ENCODE data around the gene TPRN. TPM values are rescaled to one million over a fixed set of nuclear protein-coding genes. Genes with fewer than 3 reads are reported as not detected.

TPRN gene
- total RNA-seq, 1 experiment from 2014 or later, result 43.1 TPM

DNA sequence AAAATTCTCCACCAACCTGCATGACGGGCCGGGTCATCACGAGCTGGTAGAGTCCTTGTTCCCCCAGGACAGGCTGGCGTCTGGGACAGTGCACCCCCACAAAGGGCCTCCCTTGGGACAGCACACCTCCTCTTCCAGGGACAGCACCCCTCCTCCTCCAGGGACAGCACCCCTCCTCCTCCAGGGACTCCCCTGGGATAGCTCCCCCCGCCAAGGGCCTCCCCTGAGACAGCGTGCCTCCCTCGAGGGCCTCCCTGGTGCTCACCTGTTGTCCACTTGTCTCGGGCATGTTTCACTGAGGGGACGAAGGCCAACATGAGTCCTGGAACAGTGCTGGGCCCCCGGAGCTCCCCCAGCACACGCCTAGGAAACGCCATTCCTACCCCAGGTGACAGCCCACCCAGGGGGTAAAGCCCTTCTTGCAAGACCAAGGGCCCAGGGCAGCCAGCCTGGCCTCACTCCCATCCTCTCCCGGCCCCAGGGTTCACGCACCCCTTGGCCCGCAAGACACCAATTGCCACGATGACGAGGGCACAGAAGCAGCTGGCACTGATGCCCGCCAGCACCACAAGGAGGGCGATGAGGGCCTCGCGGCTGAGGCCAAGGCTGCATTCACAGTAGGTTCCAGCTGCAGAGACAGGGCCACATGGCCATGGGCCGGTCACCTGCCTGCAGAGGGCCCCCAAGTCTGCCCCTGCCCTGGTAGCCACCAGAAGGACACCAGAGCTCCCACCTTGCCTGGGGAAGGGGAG lies 29.2 kb downstream of the TPRN start (continued):
- TF ChIP-seq, protein P1, sequence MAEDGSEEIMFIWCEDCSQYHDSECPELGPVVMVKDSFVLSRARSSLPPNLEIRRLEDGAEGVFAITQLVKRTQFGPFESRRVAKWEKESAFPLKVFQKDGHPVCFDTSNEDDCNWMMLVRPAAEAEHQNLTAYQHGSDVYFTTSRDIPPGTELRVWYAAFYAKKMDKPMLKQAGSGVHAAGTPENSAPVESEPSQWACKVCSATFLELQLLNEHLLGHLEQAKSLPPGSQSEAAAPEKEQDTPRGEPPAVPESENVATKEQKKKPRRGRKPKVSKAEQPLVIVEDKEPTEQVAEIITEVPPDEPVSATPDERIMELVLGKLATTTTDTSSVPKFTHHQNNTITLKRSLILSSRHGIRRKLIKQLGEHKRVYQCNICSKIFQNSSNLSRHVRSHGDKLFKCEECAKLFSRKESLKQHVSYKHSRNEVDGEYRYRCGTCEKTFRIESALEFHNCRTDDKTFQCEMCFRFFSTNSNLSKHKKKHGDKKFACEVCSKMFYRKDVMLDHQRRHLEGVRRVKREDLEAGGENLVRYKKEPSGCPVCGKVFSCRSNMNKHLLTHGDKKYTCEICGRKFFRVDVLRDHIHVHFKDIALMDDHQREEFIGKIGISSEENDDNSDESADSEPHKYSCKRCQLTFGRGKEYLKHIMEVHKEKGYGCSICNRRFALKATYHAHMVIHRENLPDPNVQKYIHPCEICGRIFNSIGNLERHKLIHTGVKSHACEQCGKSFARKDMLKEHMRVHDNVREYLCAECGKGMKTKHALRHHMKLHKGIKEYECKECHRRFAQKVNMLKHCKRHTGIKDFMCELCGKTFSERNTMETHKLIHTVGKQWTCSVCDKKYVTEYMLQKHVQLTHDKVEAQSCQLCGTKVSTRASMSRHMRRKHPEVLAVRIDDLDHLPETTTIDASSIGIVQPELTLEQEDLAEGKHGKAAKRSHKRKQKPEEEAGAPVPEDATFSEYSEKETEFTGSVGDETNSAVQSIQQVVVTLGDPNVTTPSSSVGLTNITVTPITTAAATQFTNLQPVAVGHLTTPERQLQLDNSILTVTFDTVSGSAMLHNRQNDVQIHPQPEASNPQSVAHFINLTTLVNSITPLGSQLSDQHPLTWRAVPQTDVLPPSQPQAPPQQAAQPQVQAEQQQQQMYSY (CRISPR knock-in tag; IDR thresholded peaks at IDR 0.05), result no peak
- TF ChIP-seq, protein P2, sequence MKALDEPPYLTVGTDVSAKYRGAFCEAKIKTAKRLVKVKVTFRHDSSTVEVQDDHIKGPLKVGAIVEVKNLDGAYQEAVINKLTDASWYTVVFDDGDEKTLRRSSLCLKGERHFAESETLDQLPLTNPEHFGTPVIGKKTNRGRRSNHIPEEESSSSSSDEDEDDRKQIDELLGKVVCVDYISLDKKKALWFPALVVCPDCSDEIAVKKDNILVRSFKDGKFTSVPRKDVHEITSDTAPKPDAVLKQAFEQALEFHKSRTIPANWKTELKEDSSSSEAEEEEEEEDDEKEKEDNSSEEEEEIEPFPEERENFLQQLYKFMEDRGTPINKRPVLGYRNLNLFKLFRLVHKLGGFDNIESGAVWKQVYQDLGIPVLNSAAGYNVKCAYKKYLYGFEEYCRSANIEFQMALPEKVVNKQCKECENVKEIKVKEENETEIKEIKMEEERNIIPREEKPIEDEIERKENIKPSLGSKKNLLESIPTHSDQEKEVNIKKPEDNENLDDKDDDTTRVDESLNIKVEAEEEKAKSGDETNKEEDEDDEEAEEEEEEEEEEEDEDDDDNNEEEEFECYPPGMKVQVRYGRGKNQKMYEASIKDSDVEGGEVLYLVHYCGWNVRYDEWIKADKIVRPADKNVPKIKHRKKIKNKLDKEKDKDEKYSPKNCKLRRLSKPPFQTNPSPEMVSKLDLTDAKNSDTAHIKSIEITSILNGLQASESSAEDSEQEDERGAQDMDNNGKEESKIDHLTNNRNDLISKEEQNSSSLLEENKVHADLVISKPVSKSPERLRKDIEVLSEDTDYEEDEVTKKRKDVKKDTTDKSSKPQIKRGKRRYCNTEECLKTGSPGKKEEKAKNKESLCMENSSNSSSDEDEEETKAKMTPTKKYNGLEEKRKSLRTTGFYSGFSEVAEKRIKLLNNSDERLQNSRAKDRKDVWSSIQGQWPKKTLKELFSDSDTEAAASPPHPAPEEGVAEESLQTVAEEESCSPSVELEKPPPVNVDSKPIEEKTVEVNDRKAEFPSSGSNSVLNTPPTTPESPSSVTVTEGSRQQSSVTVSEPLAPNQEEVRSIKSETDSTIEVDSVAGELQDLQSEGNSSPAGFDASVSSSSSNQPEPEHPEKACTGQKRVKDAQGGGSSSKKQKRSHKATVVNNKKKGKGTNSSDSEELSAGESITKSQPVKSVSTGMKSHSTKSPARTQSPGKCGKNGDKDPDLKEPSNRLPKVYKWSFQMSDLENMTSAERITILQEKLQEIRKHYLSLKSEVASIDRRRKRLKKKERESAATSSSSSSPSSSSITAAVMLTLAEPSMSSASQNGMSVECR (CRISPR knock-in tag; IDR thresholded peaks at IDR 0.05; ENCODE audit: borderline replicate concordance), result no peak
- TF ChIP-seq ATF1 (CRISPR knock-in tag; IDR thresholded peaks at IDR 0.05), result no peak
- no peak for TF ChIP-seq TEAD1 (CRISPR knock-in tag; IDR thresholded peaks at IDR 0.05)

DNA sequence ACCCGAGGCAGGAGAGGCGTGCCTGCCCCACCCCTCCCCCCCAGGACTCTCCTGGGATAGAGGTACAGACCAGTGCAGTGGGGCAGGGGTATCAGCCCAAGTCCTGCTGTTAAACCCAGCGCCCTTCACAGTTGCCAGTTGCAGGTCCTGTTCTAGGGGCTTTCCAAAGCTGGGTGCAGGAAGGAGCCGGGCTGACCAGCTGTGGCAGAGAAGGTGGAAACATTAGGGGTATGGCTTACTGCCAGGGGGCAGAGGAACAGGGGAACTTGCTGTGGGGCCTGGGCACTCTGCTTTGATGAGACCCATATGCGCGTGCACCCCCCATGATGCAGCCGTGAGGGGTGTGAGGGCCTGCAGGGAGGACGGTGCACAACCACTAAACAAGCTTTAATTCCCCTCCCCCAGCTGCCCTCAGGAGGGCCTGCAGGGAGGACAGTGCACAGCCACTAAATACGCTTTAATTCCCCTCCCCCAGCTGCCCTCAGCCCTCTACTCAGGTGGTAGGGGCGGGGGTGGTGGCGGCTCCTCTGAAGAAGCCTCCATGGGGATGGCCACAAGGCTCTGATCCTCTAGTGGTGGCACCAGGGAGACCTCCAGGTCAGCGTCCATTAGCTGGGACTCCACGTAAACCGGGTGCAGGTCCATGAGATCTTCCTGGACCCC lies 29.9 kb downstream of the TPRN start:
- Mint-ChIP-seq H3K36me3 (no peaks in the 10 kb centered on the region), H3K4me1 (peaks cover 6% of the 10 kb centered on the region), H3K4me3 (no peak overlapping the region), H3K27me3 (ENCODE audit: low read depth) (peaks cover 51% of the 10 kb centered on the region), H3K9me3 (no peaks in the 10 kb centered on the region), H3K27ac (no peak overlapping the region)
- ChIA-PET CTCF (interaction anchor here (0.9 to 3.1 kb wide), 9 partner anchors 14 to 136 kb away, joined by 3 to 17 read pairs (median 5); partner anchors contain the start of genes RNF224 and TOR4A), POLR2A (interaction anchor here (0.8 kb wide), 1 partner anchor 84 kb away, joined by 3 read pairs; the partner anchor contains the start of gene MAN1B1)
- ATAC-seq, result no peak
- no peak for DNase-seq (ENCODE audit: low spot score)
- TF ChIP-seq, protein P3, sequence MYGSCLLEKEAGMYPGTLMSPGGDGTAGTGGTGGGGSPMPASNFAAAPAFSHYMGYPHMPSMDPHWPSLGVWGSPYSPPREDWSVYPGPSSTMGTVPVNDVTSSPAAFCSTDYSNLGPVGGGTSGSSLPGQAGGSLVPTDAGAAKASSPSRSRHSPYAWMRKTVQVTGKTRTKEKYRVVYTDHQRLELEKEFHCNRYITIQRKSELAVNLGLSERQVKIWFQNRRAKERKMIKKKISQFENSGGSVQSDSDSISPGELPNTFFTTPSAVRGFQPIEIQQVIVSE (CRISPR knock-in tag; IDR thresholded peaks at IDR 0.05; ENCODE audit: borderline replicate concordance), result no peak
- TF ChIP-seq ESRRA (CRISPR knock-in tag; IDR thresholded peaks at IDR 0.05; ENCODE audit: borderline replicate concordance), result no peak
- no peak for TF ChIP-seq ZNF396 (CRISPR knock-in tag; IDR thresholded peaks at IDR 0.05; ENCODE audit: borderline replicate concordance)
- TF ChIP-seq, protein P4, sequence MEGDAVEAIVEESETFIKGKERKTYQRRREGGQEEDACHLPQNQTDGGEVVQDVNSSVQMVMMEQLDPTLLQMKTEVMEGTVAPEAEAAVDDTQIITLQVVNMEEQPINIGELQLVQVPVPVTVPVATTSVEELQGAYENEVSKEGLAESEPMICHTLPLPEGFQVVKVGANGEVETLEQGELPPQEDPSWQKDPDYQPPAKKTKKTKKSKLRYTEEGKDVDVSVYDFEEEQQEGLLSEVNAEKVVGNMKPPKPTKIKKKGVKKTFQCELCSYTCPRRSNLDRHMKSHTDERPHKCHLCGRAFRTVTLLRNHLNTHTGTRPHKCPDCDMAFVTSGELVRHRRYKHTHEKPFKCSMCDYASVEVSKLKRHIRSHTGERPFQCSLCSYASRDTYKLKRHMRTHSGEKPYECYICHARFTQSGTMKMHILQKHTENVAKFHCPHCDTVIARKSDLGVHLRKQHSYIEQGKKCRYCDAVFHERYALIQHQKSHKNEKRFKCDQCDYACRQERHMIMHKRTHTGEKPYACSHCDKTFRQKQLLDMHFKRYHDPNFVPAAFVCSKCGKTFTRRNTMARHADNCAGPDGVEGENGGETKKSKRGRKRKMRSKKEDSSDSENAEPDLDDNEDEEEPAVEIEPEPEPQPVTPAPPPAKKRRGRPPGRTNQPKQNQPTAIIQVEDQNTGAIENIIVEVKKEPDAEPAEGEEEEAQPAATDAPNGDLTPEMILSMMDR (IDR thresholded peaks at IDR 0.05), result no peak
- TF ChIP-seq, protein P5, sequence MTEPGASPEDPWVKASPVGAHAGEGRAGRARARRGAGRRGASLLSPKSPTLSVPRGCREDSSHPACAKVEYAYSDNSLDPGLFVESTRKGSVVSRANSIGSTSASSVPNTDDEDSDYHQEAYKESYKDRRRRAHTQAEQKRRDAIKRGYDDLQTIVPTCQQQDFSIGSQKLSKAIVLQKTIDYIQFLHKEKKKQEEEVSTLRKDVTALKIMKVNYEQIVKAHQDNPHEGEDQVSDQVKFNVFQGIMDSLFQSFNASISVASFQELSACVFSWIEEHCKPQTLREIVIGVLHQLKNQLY (CRISPR knock-in tag; IDR thresholded peaks at IDR 0.05), result no peak
- TF ChIP-seq, protein P6, sequence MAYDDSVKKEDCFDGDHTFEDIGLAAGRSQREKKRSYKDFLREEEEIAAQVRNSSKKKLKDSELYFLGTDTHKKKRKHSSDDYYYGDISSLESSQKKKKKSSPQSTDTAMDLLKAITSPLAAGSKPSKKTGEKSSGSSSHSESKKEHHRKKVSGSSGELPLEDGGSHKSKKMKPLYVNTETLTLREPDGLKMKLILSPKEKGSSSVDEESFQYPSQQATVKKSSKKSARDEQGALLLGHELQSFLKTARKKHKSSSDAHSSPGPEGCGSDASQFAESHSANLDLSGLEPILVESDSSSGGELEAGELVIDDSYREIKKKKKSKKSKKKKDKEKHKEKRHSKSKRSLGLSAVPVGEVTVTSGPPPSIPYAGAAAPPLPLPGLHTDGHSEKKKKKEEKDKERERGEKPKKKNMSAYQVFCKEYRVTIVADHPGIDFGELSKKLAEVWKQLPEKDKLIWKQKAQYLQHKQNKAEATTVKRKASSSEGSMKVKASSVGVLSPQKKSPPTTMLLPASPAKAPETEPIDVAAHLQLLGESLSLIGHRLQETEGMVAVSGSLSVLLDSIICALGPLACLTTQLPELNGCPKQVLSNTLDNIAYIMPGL (CRISPR knock-in tag; IDR thresholded peaks at IDR 0.05), result no peak
- TF ChIP-seq ELF4 (CRISPR knock-in tag; IDR thresholded peaks at IDR 0.05; ENCODE audit: low read depth), result no peak
- TF ChIP-seq, protein P7, sequence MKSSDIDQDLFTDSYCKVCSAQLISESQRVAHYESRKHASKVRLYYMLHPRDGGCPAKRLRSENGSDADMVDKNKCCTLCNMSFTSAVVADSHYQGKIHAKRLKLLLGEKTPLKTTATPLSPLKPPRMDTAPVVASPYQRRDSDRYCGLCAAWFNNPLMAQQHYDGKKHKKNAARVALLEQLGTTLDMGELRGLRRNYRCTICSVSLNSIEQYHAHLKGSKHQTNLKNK (CRISPR knock-in tag; IDR thresholded peaks at IDR 0.05), result no peak
- TF ChIP-seq ZNF423 (CRISPR knock-in tag; IDR thresholded peaks at IDR 0.05), result no peak
- no peak for TF ChIP-seq ZNF671 (CRISPR knock-in tag; IDR thresholded peaks at IDR 0.05)
- TF ChIP-seq, protein P8, sequence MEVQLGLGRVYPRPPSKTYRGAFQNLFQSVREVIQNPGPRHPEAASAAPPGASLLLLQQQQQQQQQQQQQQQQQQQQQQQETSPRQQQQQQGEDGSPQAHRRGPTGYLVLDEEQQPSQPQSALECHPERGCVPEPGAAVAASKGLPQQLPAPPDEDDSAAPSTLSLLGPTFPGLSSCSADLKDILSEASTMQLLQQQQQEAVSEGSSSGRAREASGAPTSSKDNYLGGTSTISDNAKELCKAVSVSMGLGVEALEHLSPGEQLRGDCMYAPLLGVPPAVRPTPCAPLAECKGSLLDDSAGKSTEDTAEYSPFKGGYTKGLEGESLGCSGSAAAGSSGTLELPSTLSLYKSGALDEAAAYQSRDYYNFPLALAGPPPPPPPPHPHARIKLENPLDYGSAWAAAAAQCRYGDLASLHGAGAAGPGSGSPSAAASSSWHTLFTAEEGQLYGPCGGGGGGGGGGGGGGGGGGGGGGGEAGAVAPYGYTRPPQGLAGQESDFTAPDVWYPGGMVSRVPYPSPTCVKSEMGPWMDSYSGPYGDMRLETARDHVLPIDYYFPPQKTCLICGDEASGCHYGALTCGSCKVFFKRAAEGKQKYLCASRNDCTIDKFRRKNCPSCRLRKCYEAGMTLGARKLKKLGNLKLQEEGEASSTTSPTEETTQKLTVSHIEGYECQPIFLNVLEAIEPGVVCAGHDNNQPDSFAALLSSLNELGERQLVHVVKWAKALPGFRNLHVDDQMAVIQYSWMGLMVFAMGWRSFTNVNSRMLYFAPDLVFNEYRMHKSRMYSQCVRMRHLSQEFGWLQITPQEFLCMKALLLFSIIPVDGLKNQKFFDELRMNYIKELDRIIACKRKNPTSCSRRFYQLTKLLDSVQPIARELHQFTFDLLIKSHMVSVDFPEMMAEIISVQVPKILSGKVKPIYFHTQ (CRISPR knock-in tag; IDR thresholded peaks at IDR 0.05), result no peak

All from WTC11 (cell line).